K562 (cell line): ENCODE measurements around the gene GAS2L1. TPM values are rescaled to one million over a fixed set of nuclear protein-coding genes. Genes with fewer than 3 reads are reported as not detected.
A peak's percentile ranks its signal among the peaks of the same experiment; 100 is the strongest.

Source experiments
- ATAC-seq: fragments of 200-7000 bp; cut with Tn5 transposase; 3 replicates; pipeline ENCODE4 v1.9.1; 2020; ENCODE audit warnings: moderate library complexity
- BruUV-seq: library from RNA; stranded (reverse); fragments of 400-500 nt; replicated peaks from 2 replicates; lab custom pipeline; 2021; lab: Mats Ljungman, UMichigan
- CTCF ChIA-PET: fragments of 300-600 bp; formaldehyde crosslinking; extraction: SDS; loops from one replicate; lab custom pipeline; 2021; ENCODE audit warnings: low intra/inter-chr PET ratio; lab: Yijun Ruan, JAX
- POLR2A ChIA-PET: fragments of 300-600, 350-650 bp; sonication (Branson Sonifier 250); formaldehyde crosslinking; extraction: SDS; loops from one replicate; lab custom pipeline; 2021; ENCODE audit warnings: antibody characterized with exemption, inconsistent platforms; lab: Yijun Ruan, JAX
- DNase-seq, 4 experiments: peaks; one replicate each; pipeline versions ENCODE4 v3.0.0 to v3.0.0-alpha.2; 2011 to 2018; ENCODE audit warnings: low spot score in 3 of 4, mixed read lengths in 3 of 4; ENCODE audit errors: extremely low read depth in 1 of 4
- FAIRE-seq: peaks from 2 replicates; lab custom pipeline; 2011; peaks lifted over from hg19 to GRCh38; lab: Jason Lieb, UNC
- H2AFZ ChIP-seq: 2 replicates; pipeline ENCODE4 v1.6.0; 2011; ENCODE audit warnings: low read depth, low read length, control low read depth, inconsistent platforms
- H3K27ac ChIP-seq: fragments of 200-600 bp; 3 replicates; pipeline ENCODE4 v1.8.0; 2011; ENCODE audit warnings: low read depth, mild to moderate bottlenecking, control low read depth, inconsistent platforms, low read length, moderate library complexity, mixed read lengths; ENCODE audit errors: extremely low read depth
- H3K27me3 ChIP-seq, 2 experiments: fragments of 300-600 bp in 1 of 2; 2 replicates in 1 of 2; 3 replicates in 1 of 2; pipeline versions ENCODE4 v1.6.0 to v1.8.0; 2011; ENCODE audit warnings: inconsistent platforms in 2 of 2, low read length in 2 of 2, mild to moderate bottlenecking in 1 of 2, mixed read lengths in 1 of 2, moderate library complexity in 1 of 2; ENCODE audit not compliant: control insufficient read depth in 2 of 2, insufficient read depth in 2 of 2
- H3K36me3 ChIP-seq: fragments of 300-600 bp; 3 replicates; pipeline ENCODE4 v1.8.0; 2011; ENCODE audit warnings: mild to moderate bottlenecking, low read length, inconsistent platforms; ENCODE audit not compliant: control insufficient read depth, insufficient read depth
- H3K4me1 ChIP-seq, 2 experiments: fragments of 200-600 bp in 1 of 2; replicated peaks in 1 of 2; 2 replicates in 1 of 2; 3 replicates in 1 of 2; pipeline versions ENCODE4 v1.5.1 to v1.8.0; 2011; ENCODE audit warnings: inconsistent platforms in 2 of 2, low read length in 2 of 2, mild to moderate bottlenecking in 1 of 2, mixed read lengths in 1 of 2, moderate library complexity in 1 of 2; ENCODE audit not compliant: control insufficient read depth in 2 of 2, insufficient read depth in 2 of 2
- H3K4me2 ChIP-seq: 2 replicates; pipeline ENCODE4 v1.6.1; 2011; ENCODE audit warnings: low read length, control low read depth, inconsistent platforms, mixed read lengths; ENCODE audit not compliant: insufficient read depth
- H3K4me3 ChIP-seq: fragments of 200-600 bp; sonication (generic), shearing (Covaris generic); 2 replicates; pipeline ENCODE4 v1.5.1; 2016; ENCODE audit warnings: control low read depth, inconsistent platforms
- H3K79me2 ChIP-seq: fragments of 200-600 bp; 3 replicates; pipeline ENCODE4 v1.8.0; 2011; ENCODE audit warnings: low read length, inconsistent platforms; ENCODE audit not compliant: control insufficient read depth, insufficient read depth
- H3K9ac ChIP-seq, 2 experiments: 2 replicates each; pipeline versions ENCODE4 v1.6.0 to v1.6.1; 2011; ENCODE audit warnings: low read depth in 2 of 2, low read length in 2 of 2, control low read depth in 1 of 2, inconsistent platforms in 1 of 2, mild to moderate bottlenecking in 1 of 2, mixed read lengths in 1 of 2; ENCODE audit not compliant: insufficient read depth in 1 of 2
- H3K9me1 ChIP-seq: one replicate; pipeline ENCODE4 v1.6.0; 2011; ENCODE audit warnings: inconsistent platforms, mild to moderate bottlenecking, low read length, moderate library complexity; ENCODE audit not compliant: control insufficient read depth, insufficient read depth
- H3K9me3 ChIP-seq: replicated peaks from 2 replicates; pipeline ENCODE4 v1.5.1; 2011; ENCODE audit warnings: low read depth, low read length, inconsistent platforms; ENCODE audit not compliant: control insufficient read depth, insufficient read depth
- H4K20me1 ChIP-seq: replicated peaks from 2 replicates; pipeline ENCODE4 v1.6.1; 2011; ENCODE audit warnings: low read length, inconsistent platforms, mixed read lengths; ENCODE audit not compliant: control insufficient read depth, insufficient read depth
- CBX1 ChIP-seq: sonication (generic); IDR thresholded peaks from 2 replicates; pipeline ENCODE4 v1.6.1; 2016; ENCODE audit warnings: antibody characterized with exemption, low read depth, mild to moderate bottlenecking
- RBM25 ChIP-seq: fragments of 200-400 bp; formaldehyde crosslinking; IDR thresholded peaks from 2 replicates; pipeline ENCODE4 v1.6.1; 2018; ENCODE audit warnings: low read length, low read depth, moderate library complexity; ENCODE audit not compliant: severe bottlenecking
- ZFP36 ChIP-seq: fragments of 150-350 bp; IDR thresholded peaks from 2 replicates; pipeline ENCODE4 v1.6.1; 2018; ENCODE audit warnings: low read length, low read depth; ENCODE audit not compliant: partially characterized antibody
- WGBS: fragments of 100-300 bp; shearing (Covaris generic); methylation state at CpG from one replicate; pipeline ENCODE4 v1.1.6; 2016; ENCODE audit warnings: low coverage, mixed read lengths; ENCODE audit not compliant: insufficient coverage; ENCODE audit errors: missing lambda C conversion rate; 5-methylcytosine and 5-hydroxymethylcytosine counted together
- in situ Hi-C: fragments of 300-500 bp; cut with MboI; formaldehyde crosslinking; loops from 4 replicates; pipeline ENCODE4 v1.15.0; 2018; ENCODE audit warnings: inconsistent platforms, mixed read lengths
- intact Hi-C: fragments of 100-400 bp; cut with micrococcal nuclease; formaldehyde crosslinking; loops from 2 replicates; pipeline ENCODE4 v1.14.2; 2022
- polyA plus RNA-seq, 8 experiments: library from polyadenylated mRNA; depleted of rRNA in 4 of 8; stranded (reverse) in 5 of 8; unstranded in 3 of 8; fragments of >200 nt; fragmentation: Nextera tagmentation in 2 of 8; fragmentation: Illumina TruSeq in 1 of 8; extraction: Ambion mirVana in 2 of 8; extraction: Trizol in 1 of 8; gene quantifications; 2 replicates each; pipeline versions ENCODE4 v1.2.1 to v1.2.3, GENCODE V29; 2011 to 2014; ENCODE audit warnings: inconsistent platforms in 1 of 8, missing spikeins in 1 of 8
- total RNA-seq, 7 experiments: library from RNA; depleted of rRNA in 6 of 7; stranded (reverse); fragments of >200 nt in 6 of 7; fragmentation: Illumina TruSeq in 2 of 7; extraction: Trizol in 2 of 7; gene quantifications; 2 replicates each; pipeline versions ENCODE4 v1.2.1 to v1.2.3, GENCODE V29; 2011 to 2021; ENCODE audit warnings: low replicate concordance in 1 of 7
- TF ChIP-seq, protein P1 (sequence below): sonication (generic); formaldehyde crosslinking; IDR thresholded peaks from 2 replicates; pipeline ENCODE4 v1.8.1; 2023; ENCODE audit warnings: mild to moderate bottlenecking, missing genetic modification reagents

Gene GAS2L1
- total and polyA plus RNA-seq, 9 of the 15 experiments (the other 6 are each of a cell fraction or from before 2014, with no cell fraction given): 0.56 to 19.7 (median 3.2) TPM

GRCh38 chr22:29307596-29308147, 1.2 kb downstream of the GAS2L1 start:
- H3K4me3 ChIP-seq: peak overlapping the region; percentile 81
- in situ Hi-C loops: no loop called here

More at GRCh38 chr22:29307596-29308147, 1.2 kb downstream of the GAS2L1 start:
- FAIRE-seq: peak; percentile 77
- H3K79me2 ChIP-seq: peaks cover 18% of the 10 kb centered on the region
- H3K4me1 ChIP-seq: peaks cover 21 to 93% of the 10 kb centered on the region in 2 experiments
- WGBS: 58% methylated on average over 14 of the region's 20 CpGs
- peaks cover 9% of the 10 kb centered on the region; the same call in 1 of the 3 replicates for H3K36me3 ChIP-seq
- H3K4me2 ChIP-seq: peak overlapping the region; percentile 81
- H4K20me1 ChIP-seq: no peaks in the 10 kb centered on the region
- peak overlapping the region; percentile 77 to 95 for H3K9ac ChIP-seq
- intact Hi-C loops: no loop called here
- ATAC-seq: peak; percentile 1; the same call in 1 of the 3 replicates
- TF ChIP-seq, protein P1, sequence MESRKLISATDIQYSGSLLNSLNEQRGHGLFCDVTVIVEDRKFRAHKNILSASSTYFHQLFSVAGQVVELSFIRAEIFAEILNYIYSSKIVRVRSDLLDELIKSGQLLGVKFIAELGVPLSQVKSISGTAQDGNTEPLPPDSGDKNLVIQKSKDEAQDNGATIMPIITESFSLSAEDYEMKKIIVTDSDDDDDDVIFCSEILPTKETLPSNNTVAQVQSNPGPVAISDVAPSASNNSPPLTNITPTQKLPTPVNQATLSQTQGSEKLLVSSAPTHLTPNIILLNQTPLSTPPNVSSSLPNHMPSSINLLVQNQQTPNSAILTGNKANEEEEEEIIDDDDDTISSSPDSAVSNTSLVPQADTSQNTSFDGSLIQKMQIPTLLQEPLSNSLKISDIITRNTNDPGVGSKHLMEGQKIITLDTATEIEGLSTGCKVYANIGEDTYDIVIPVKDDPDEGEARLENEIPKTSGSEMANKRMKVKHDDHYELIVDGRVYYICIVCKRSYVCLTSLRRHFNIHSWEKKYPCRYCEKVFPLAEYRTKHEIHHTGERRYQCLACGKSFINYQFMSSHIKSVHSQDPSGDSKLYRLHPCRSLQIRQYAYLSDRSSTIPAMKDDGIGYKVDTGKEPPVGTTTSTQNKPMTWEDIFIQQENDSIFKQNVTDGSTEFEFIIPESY (CRISPR knock-in tag): peak; percentile 48; the same call in 1 of the 2 replicates
- TF ChIP-seq ZFP36: no peak
- peak; percentile 50 for TF ChIP-seq RBM25
- TF ChIP-seq CBX1: no peak
- TF ChIP-seq, all 486 proteins: peak for 2
- ChIA-PET CTCF (no interaction called here), POLR2A (interaction anchor here (0.7 kb wide), 1 partner anchor 28 kb away, joined by 3 read pairs; no protein-coding TSS in a partner anchor)
- peak overlapping the region; percentile 94 for H3K27ac ChIP-seq
- H2AFZ ChIP-seq: peak overlapping the region; percentile 98
- H3K9me1 ChIP-seq: no peaks in the 10 kb centered on the region
- H3K27me3 ChIP-seq: no peaks in the 10 kb centered on the region
- no peak for DNase-seq
- TSS peak; percentile 52 for BruUV-seq
- no peaks in the 10 kb centered on the region for H3K9me3 ChIP-seq
